ENCODE data around the gene MICAL2.

DNA sequence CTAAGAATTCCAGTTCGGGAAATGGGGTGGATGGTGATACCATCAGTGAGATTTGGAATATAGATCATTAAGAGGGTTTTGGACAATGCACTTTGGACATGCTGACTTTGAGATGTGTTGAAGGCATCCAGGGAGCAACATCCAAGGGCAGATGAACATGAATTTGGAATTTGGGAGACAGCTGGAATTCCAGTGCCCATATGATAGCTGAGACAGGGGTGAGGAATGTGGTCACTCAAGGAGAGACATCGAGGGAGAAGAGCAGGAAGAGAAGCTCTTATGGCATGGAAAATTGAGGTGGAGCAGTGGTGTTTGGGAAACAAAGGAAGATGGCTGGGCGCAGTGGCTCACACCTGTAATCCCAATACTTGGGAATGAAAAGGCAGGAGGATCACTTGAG is 11.8 kb upstream of the MICAL2 start:
- TF ChIP-seq, protein P1, sequence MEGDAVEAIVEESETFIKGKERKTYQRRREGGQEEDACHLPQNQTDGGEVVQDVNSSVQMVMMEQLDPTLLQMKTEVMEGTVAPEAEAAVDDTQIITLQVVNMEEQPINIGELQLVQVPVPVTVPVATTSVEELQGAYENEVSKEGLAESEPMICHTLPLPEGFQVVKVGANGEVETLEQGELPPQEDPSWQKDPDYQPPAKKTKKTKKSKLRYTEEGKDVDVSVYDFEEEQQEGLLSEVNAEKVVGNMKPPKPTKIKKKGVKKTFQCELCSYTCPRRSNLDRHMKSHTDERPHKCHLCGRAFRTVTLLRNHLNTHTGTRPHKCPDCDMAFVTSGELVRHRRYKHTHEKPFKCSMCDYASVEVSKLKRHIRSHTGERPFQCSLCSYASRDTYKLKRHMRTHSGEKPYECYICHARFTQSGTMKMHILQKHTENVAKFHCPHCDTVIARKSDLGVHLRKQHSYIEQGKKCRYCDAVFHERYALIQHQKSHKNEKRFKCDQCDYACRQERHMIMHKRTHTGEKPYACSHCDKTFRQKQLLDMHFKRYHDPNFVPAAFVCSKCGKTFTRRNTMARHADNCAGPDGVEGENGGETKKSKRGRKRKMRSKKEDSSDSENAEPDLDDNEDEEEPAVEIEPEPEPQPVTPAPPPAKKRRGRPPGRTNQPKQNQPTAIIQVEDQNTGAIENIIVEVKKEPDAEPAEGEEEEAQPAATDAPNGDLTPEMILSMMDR (IDR thresholded peaks at IDR 0.05), result no peak
- TF ChIP-seq POLR2A (IDR thresholded peaks at IDR 0.05), result no peak
